SJSA1 (cell line): ENCODE data around the gene CISTR. TPM values are rescaled to one million over a fixed set of nuclear protein-coding genes. Genes with fewer than 3 reads are reported as not detected.
A peak's percentile ranks its signal among the peaks of the same experiment; 100 is the strongest.
"Not testable (repeated sequence)": the region's sequence is repeated elsewhere in the genome, so short reads cannot be mapped to it uniquely, and the experiment has no call there.

Experiments
- DNase-seq, 2 experiments: peaks; one replicate each; pipeline ENCODE4 v3.0.0-alpha.2; 2015 to 2020; ENCODE audit warnings: low spot score in 2 of 2, low read depth in 1 of 2
- H3K27ac ChIP-seq: fragments of 250-450 bp; sonication (Bioruptor Pico); 2 replicates; pipeline ENCODE4 v1.5.1; 2020; ENCODE audit warnings: mild to moderate bottlenecking, moderate library complexity
- H3K27me3 ChIP-seq: fragments of 250-450 bp; sonication (Bioruptor Pico); replicated peaks from 2 replicates; pipeline ENCODE4 v1.5.1; 2020; ENCODE audit warnings: mild to moderate bottlenecking, moderate library complexity
- H3K36me3 ChIP-seq: fragments of 250-450 bp; sonication (Bioruptor Pico); 2 replicates; pipeline ENCODE4 v1.5.1; 2020; ENCODE audit warnings: mild to moderate bottlenecking
- H3K4me1 ChIP-seq: fragments of 250-450 bp; sonication (Bioruptor Pico); replicated peaks from 2 replicates; pipeline ENCODE4 v1.6.1; 2021; ENCODE audit warnings: mild to moderate bottlenecking
- H3K4me3 ChIP-seq: fragments of 250-450 bp; sonication (Bioruptor Pico); 2 replicates; pipeline ENCODE4 v1.5.1; 2020; ENCODE audit warnings: mild to moderate bottlenecking
- H3K9me3 ChIP-seq: fragments of 250-450 bp; sonication (Bioruptor Pico); replicated peaks from 2 replicates; pipeline ENCODE4 v1.5.1; 2020; ENCODE audit warnings: mild to moderate bottlenecking
- total RNA-seq: library from RNA; depleted of rRNA; stranded (reverse); fragments of >200 nt; shearing (Covaris generic); gene quantifications from 2 replicates; pipeline ENCODE4 v1.2.3, GENCODE V29; 2014

CISTR gene
- total RNA-seq, 1 experiment from 2014 or later, result not detected

- no peak for DNase-seq
- no peak overlapping the region for H3K4me3 ChIP-seq
- H3K4me1 ChIP-seq, result peaks cover 11% of the 10 kb centered on the region
- 0 out of 2 replicates have a peak, but pooled peaks cover 2% of the 10 kb centered on the region for H3K9me3 ChIP-seq
- H3K27ac ChIP-seq, result no peak overlapping the region
- no peaks in the 10 kb centered on the region for H3K36me3 ChIP-seq
- no peaks in the 10 kb centered on the region for H3K27me3 ChIP-seq
These were observed 26.3 kb upstream of the CISTR start for GRCh38 chr12:53777936-53778644.

DNA sequence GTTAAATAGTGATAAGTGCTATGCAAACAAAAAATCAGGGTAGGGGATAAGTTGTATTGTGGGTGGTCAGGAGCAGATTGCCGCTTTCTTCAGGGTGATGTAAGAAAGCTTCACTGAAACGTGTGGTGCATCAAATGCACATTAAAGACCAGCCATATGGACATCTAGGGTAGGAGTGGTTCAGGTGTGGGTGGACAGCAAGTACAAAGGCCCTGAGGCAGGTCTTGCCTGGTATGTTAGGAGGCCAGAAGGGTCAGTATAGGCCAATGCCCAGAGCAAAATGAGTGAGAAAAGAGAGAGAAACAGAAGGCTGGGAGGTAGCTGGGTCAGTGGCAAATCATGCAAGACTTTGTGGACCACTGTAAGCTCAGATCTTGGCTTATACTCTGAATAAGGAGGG is 25.6 kb upstream of the CISTR start:
- no peak overlapping the region for H3K4me3 ChIP-seq
- DNase-seq, result no peak
- H3K36me3 ChIP-seq, result no peaks in the 10 kb centered on the region
- H3K27me3 ChIP-seq, result no peaks in the 10 kb centered on the region
- no peak overlapping the region for H3K27ac ChIP-seq
- H3K4me1 ChIP-seq, result peaks cover 11% of the 10 kb centered on the region
- H3K9me3 ChIP-seq, result 0 out of 2 replicates have a peak, but pooled peaks cover 2% of the 10 kb centered on the region

- Histone ChIP-seq H3K27ac (no peak overlapping the region), H3K27me3 (no peaks in the 10 kb centered on the region), H3K9me3 (no peaks in the 10 kb centered on the region), H3K4me1 (peaks cover 16% of the 10 kb centered on the region), H3K36me3 (no peaks in the 10 kb centered on the region), H3K4me3 (no peak overlapping the region)
- DNase-seq, result no peak
These were observed 25.1 kb upstream of the CISTR start for GRCh38 chr12:53776872-53777271.

DNA sequence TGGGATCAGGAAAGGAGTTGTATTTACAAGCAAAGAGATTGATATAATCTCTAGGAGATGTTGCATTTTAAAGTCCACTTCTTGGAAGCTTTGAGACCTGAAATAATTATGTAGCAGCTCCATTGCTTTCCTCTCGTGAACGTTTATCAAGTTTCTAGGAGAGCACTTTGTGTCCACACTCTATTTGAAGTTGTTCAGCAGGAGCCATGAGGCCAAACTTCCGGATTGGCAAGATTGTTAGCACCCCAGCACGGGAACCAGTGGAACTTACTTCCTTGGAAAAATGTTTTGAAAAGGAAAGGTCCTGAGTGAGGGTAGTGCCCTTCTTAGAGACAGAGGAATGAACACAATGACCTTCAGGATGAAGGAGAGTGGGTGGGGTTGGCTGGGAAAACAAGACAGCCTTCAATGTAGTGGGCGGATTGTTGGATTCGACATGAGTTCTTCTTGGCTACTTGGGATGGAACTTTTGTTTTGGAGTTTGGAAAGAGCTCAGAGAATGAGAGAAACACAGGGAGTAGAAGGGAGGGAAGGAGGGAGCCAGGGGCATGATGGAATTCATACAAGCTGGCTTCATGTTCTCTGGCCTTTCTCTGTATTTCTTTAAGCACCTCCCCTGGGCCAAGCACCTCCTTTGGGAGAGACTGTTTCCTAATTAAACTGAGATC is 23.8 kb upstream of the CISTR start:
- H3K27me3 ChIP-seq, result no peaks in the 10 kb centered on the region

DNA sequence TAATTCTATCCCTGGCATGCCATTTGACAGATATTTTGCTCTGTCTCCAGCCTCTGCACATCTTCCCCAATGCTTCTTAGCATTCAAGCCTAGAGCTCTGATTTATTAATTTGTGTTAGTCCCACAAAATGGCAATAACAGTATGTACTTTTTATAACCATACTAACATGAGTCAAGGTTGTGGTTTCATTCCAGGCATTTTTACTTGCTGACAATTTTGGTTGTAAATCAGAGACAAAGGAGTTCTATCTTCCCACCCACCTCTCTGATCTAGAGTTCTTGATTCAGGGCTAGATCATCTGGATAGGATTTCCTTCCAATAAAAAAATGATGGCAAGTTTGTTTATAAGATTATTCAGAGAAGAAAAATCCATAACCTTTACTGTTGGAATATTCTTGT is 18.5 kb upstream of the CISTR start:
- Histone ChIP-seq H3K9me3 (no peaks in the 10 kb centered on the region), H3K36me3 (no peaks in the 10 kb centered on the region), H3K4me3 (no peak overlapping the region), H3K27me3 (no peaks in the 10 kb centered on the region), H3K27ac (peak overlapping the region; percentile 72), H3K4me1 (peaks cover 52% of the 10 kb centered on the region)
- DNase-seq, result peak in 1 of 2 experiments; percentile 89

More for the DNA sequence above, 23.8 kb upstream of the CISTR start:
- no peak for DNase-seq
- no peaks in the 10 kb centered on the region for H3K36me3 ChIP-seq
- peaks cover 29% of the 10 kb centered on the region for H3K4me1 ChIP-seq
- H3K9me3 ChIP-seq, result no peaks in the 10 kb centered on the region
- H3K4me3 ChIP-seq, result no peak overlapping the region
- H3K27ac ChIP-seq, result no peak overlapping the region

- H3K27me3 ChIP-seq, result no peaks in the 10 kb centered on the region
- H3K27ac ChIP-seq, result no peak overlapping the region
- no peaks in the 10 kb centered on the region for H3K9me3 ChIP-seq
- H3K4me1 ChIP-seq, result peaks cover 52% of the 10 kb centered on the region
- H3K4me3 ChIP-seq, result no peak overlapping the region
- DNase-seq, result no peak
- H3K36me3 ChIP-seq, result no peaks in the 10 kb centered on the region
These were observed 17.2 kb upstream of the CISTR start for GRCh38 chr12:53768976-53769375.

- Histone ChIP-seq H3K4me1 (peaks cover 47% of the 10 kb centered on the region), H3K4me3 (no peak overlapping the region), H3K27ac (no peak overlapping the region), H3K9me3 (0 out of 2 replicates have a peak, but pooled peaks cover 4% of the 10 kb centered on the region), H3K27me3 (no peaks in the 10 kb centered on the region), H3K36me3 (no peaks in the 10 kb centered on the region)
- DNase-seq, result no peak
These were observed 15.1 kb upstream of the CISTR start for GRCh38 chr12:53766881-53767280.

GRCh38 chr12:53765891-53766290 is 14.1 kb upstream of the CISTR start:
- no peaks in the 10 kb centered on the region for H3K36me3 ChIP-seq
- H3K27me3 ChIP-seq, result no peaks in the 10 kb centered on the region
- H3K27ac ChIP-seq, result no peak overlapping the region
- H3K4me3 ChIP-seq, result no peak overlapping the region
- peaks cover 43% of the 10 kb centered on the region for H3K4me1 ChIP-seq
- 0 out of 2 replicates have a peak, but pooled peaks cover 4% of the 10 kb centered on the region for H3K9me3 ChIP-seq
- no peak for DNase-seq

- 0 out of 2 replicates have a peak, but pooled peaks cover 4% of the 10 kb centered on the region for H3K9me3 ChIP-seq
- H3K4me1 ChIP-seq, result peaks cover 31% of the 10 kb centered on the region
- no peaks in the 10 kb centered on the region for H3K36me3 ChIP-seq
- H3K4me3 ChIP-seq, result no peak overlapping the region
- no peak overlapping the region for H3K27ac ChIP-seq
- DNase-seq, result no peak
- H3K27me3 ChIP-seq, result no peaks in the 10 kb centered on the region
These were observed 12.8 kb upstream of the CISTR start for GRCh38 chr12:53764615-53765014.

DNA sequence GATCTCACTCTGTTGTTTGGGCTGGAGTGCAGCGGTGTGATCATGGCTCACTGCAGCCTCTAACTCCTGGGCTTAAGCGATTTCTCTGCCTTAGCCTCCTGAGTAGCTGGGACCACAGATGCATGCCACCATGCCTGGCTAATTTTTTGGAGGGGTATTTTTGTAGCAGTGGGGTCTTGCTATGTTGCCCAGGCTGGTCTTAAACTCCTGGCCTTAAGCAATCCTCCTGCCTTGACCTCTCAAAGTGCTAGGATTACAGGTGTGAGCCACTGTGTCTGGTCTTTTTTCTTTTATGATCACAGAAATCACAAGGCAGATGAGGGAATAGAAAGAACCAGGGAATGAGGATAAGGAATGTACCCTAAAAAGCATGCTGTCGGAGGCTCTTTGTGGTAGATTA is 11.0 kb upstream of the CISTR start:
- H3K9me3 ChIP-seq, H3K4me3 ChIP-seq, H3K36me3 ChIP-seq, DNase-seq, H3K27me3 ChIP-seq, H3K27ac ChIP-seq: not testable (repeated sequence)
- H3K4me1 ChIP-seq, result peaks cover 18% of the 10 kb centered on the region; the same call in 1 of the 2 replicates

- Histone ChIP-seq H3K4me3 (no peak overlapping the region), H3K36me3 (no peaks in the 10 kb centered on the region), H3K4me1 (peaks cover 13% of the 10 kb centered on the region), H3K27me3 (no peaks in the 10 kb centered on the region), H3K9me3 (0 out of 2 replicates have a peak, but pooled peaks cover 4% of the 10 kb centered on the region), H3K27ac (no peak overlapping the region)
- no peak for DNase-seq
These were observed 9.5 kb upstream of the CISTR start for GRCh38 chr12:53761306-53761705.

GRCh38 chr12:53759261-53759660 is 7.5 kb upstream of the CISTR start:
- Histone ChIP-seq H3K27me3 (no peaks in the 10 kb centered on the region), H3K36me3 (no peaks in the 10 kb centered on the region), H3K4me1 (peaks cover 30% of the 10 kb centered on the region), H3K9me3 (0 out of 2 replicates have a peak, but pooled peaks cover 4% of the 10 kb centered on the region), H3K27ac (no peak overlapping the region), H3K4me3 (no peak overlapping the region)
- DNase-seq, result no peak

DNA sequence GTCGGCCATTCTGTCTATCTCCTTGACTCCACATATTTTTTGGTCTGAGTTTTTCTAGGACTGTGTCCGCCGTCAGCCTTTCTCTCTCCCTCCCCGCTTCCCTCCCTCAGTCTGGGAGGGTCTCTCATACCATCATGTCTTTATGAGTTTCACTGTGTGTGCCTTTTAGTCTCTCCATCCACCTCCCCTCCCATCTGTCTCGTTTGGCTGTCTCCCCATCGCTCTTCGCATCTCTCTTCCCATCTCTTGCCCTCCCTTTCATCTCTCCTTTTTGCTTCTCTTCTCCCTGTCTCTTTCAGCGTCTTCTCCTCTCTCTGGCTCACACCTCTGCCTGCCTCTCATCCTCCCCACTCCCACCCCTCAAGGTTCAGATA is 6.9 kb upstream of the CISTR start:
- no peak for DNase-seq
- Histone ChIP-seq H3K27ac (no peak overlapping the region), H3K4me1 (peaks cover 30% of the 10 kb centered on the region), H3K36me3 (no peaks in the 10 kb centered on the region), H3K4me3 (no peak overlapping the region), H3K9me3 (0 out of 2 replicates have a peak, but pooled peaks cover 4% of the 10 kb centered on the region), H3K27me3 (no peaks in the 10 kb centered on the region)

DNA sequence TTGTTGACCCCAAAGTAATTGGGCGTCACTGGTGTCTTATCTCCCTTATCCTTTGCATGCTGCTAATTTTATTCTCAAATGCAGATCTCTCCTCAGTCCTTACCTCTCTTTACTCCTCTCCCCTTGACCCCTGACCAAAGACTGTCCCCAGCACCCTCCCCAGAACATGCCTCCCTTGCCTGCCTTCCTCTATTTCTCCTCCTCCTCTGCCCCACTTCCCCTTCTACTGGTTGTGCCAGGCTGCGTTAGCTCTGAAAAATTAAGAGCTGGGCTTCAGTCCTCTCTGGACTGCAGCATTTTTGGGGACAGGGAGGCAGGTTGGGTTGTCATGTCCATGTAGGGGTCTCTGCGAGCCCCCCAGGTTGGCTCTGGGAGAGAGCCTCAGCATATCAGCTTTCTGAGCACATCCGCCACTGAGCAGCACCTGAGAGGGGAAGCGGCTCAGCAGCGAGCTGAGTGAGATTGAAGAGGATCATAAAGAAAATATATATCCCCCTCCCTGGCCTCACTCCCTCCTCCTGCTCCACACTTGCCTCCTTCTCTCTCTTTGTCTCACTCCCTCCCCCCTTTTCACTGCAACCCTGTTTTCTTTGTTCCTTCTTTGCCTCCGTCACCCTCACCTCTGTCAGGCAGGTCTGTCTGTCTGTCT is 6.4 kb upstream of the CISTR start:
- DNase-seq, result no peak
- Histone ChIP-seq H3K4me3 (no peak overlapping the region), H3K36me3 (no peaks in the 10 kb centered on the region), H3K27me3 (no peaks in the 10 kb centered on the region), H3K4me1 (peaks cover 30% of the 10 kb centered on the region), H3K9me3 (0 out of 2 replicates have a peak, but pooled peaks cover 4% of the 10 kb centered on the region), H3K27ac (no peak overlapping the region)
